Femur (tissue), 1 donor: ENCODE measurements around the gene SCAMP1.

Source experiments
- DNase-seq: peaks from one replicate; pipeline ENCODE4 v3.0.0-alpha.2; 2017

SCAMP1 gene

DNA sequence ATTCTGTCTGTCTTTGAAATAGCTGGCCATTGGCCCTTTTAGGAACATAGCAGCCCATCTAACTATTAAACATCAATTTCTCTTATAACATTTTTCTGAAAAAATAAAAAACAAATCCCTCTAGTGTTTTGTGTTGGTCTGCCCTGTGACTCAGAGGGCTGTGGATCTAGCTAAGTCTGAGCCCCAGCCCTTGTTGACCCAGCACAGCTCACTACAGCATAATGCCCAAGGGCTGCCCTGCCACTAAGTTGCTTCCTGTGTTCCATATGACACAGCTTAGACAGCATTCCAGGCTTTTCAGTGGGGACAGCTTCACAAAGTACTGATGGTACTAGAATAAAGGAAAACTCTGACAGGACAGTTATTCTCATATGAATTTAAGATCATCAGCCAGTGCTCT is 136.0 kb downstream of the SCAMP1 start:
- DNase-seq, result no peak

DNA sequence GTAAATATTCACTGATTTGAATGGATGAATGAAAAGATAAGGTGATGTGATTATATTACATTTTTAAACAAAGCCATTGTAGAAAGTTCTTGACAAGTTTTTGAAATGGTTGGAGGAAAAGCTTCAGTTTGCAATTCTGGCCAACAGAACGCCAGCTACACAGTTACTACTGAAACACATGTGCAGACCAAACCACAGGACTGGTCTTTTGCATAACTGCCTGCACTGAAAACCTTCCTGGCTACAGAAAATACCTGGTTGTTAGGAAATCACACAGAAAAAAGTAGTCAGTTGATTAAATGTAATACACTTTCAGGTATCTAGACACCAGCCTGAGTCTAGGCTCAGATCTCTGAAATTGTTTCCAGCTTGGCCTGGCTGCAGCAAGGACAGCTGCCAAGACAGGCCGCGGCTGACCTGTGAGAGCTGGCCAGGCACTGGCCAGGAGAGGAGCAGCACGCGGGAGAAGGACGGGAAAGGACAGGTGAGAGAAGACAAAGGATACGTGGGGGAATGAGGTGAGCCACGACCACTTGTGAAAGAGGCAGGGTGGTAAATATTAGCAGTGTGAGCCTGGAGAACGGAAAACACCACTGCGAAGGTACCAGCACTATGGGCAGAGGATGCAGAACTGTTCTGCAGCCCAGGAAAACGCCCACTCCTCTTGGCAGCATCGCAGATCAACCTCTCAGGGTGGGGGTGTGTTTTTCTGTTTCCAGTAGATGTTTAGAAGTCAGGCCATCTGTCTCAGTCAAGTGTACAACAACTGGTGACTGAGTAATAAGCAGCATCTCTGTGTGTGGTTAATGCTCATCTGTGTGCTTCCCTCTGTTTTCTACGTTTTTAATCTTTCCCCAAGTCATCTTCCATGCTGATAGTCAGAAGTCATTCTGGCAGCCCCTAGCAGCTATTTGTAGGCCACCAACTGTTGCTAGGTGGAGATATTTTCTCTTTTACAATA is 137.4 kb downstream of the SCAMP1 start:
- DNase-seq, result no peak

DNA sequence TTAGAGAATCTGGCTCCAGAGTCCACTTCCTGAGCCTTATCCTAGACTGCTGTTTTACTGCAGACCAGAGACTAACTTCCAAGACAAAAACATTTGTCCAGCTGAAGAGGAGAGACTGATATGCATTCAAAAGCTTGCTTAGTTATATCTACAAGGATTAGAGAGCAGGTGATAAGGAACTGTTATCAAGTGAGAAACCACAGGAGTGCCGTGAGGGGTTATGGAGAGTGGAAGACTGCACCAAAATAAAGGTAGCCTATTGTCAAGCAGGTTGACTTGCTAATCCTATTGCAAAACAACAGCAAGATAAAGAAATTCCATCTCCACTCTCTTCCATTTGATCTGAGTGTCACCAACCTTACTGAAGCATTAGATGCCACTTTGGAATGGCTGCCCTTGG is 139.1 kb downstream of the SCAMP1 start:
- no peak for DNase-seq

DNA sequence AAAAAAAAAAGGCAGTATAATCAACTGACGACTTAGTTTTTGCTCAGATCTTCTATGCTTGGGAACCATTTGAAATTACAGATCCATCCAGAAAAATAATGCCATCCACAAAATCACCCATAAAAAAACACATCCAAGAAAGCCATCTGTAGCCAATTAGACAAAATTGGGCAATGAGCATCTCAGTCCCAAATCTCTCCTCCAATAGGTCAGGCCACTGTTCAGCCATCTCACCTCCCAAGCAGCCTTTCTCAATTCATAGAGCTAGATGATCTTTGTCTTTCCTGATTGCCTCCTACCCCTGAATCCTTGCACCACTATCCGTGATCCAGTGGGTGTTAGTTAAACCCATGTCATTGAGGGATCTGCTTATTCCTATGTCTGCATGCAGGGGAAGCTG is 139.6 kb downstream of the SCAMP1 start:
- DNase-seq, result no peak

DNA sequence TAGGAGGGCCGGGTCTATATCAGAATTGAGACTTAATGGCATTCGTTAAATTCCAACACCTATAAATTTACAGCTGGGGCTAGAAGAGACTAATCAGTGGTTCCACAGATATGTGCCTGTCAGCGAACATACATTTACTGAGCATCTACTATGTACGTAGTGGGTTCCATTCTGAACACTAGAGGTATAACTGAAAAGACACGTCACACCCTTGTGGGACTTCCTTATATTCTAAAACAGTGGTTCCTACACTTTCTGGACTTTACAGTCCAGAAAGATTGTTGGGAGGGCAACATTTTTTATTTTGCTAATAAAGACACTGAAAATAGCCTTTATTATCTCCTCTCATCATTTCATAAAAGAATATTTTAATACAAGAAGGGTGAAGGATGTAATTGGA is 140.5 kb downstream of the SCAMP1 start:
- DNase-seq, result no peak

DNA sequence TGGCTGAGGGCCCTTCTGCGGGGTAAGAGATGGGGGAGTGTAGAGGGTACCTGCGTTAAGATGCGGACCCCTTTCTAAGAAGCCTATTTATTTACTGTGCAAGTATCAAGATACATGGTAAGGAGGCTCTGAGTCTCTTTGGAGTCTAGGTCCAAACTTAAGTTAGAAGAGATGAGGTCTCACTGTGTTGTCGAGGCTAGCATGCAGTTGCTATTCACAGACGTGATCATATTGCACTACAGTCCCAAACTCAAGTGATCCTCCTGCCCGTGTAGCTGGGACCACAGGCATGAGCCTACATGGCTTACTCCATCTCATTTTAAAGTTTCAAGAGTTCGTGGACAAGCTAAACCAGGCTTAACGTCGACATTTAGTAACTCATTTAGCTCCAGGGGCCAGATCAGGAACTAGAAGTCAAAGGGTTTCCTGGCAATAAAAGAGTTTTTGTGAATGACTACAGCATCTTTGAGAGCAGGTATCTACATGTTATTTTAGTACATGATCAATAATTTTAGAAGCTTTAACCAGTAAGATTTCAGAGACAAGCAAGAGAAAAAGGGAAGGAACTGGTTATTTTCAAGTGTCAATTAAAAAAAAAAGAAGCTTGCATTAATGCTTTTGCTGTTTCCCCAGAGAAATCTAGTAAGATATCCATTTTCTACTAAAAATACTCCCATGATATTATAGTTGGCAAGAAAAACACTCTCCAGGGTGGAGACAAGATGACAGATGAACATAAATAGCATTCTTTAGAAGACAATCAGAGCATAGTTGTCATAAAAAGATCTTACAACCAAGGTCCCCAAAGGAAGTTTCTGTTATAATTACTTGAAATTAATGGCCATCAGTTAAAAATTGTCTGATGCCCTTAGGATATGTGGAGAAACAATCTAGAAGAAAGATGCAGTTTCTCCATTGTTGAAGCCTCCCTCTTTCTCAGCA is 141.3 kb downstream of the SCAMP1 start:
- DNase-seq, result no peak

DNA sequence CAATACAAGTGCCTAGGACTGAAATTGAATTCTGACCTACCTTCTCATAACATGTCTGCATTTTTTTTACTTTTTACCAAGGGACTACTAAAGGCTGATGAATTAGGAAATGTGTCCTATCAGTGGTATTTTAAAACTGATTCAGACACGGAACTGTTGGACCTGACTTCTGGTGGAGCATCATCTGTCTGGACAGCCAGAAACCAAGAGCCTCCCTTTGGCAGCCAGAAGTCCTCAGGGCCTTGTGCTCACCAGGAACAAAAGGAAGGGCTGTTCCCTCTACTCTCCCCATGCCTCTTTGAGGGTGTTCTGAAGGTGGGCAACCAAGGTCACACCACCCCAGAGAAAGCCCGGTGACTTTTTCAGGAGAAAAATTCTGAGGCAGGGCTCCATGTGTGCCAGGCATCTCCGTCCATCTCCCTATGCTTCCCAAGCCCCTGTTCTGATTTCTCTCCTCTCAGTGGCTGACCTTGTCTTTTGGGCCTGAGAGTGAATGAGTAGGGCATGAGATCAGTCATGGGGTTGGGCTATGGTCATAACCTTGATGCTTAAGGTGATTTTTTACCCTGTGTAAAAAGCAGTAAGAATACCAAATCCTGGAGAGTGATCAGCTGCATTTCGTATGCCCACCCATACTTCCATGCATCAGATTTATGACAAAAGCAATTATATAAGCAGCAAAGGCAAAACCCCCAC is 143.7 kb downstream of the SCAMP1 start:
- no peak for DNase-seq

DNA sequence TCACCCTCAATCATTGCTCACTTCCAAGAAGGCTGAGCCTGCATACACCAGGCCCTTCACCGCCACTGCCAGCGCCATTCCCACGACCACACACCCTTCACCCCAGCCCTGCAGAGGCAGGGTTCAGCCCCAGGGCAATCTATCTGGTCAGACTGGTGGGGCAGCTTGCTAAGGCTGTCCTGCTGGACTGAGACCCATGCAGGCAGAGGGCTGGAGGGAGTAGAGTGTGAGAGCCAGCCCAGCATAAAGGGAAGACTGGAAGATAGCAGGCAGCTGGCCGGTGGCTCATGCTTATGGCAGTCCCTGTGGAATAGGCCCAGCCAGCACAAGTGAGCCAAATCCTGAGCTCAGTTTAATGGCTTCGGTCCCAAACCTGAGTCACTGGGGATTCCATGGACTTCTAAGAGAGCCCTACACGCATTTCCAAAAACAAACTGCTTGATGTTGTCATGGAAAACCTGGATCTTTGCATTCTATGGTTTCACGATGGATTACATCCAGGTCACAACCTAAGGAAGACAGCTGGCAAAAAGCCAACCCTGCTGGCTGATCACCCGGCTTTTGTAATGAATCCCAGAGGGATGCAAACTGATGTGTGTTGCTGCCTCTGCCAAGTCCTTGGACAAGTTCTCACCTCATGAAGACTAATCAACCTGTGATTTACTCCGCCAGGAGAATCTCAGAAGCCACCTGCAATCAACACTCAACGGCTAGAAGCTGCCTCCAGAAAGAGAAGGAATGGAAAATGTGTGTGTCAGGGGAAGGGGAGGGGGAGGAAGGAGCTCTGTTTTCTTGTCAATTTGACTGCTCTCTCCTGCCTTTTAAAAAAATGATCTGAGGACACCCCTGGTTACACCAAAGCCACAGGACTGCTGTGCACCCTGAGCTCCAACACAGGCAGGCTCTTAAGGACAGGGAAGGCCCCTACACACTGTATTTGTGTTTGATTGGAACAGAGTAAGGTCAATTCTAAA is 144.6 kb downstream of the SCAMP1 start:
- peak; percentile 92 for DNase-seq

DNA sequence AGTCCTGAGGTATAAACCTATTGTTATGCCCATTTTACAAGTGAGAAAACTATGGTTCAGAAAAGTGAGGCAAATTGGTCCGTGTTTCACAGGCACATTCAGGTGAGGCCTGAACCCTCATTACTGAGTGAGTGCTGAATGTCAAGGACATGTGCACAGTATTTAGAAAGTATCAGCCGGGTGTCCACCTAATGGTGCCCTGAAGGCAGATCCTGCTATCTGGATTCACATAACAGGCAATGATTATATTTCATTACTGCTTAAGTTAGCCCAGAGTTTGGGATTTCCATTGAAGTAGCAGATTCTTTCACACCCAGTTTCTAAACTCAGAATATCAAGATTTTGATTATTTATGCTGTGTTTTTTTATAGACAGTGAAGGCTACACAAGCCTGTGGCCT is 145.4 kb downstream of the SCAMP1 start:
- DNase-seq, result no peak

DNA sequence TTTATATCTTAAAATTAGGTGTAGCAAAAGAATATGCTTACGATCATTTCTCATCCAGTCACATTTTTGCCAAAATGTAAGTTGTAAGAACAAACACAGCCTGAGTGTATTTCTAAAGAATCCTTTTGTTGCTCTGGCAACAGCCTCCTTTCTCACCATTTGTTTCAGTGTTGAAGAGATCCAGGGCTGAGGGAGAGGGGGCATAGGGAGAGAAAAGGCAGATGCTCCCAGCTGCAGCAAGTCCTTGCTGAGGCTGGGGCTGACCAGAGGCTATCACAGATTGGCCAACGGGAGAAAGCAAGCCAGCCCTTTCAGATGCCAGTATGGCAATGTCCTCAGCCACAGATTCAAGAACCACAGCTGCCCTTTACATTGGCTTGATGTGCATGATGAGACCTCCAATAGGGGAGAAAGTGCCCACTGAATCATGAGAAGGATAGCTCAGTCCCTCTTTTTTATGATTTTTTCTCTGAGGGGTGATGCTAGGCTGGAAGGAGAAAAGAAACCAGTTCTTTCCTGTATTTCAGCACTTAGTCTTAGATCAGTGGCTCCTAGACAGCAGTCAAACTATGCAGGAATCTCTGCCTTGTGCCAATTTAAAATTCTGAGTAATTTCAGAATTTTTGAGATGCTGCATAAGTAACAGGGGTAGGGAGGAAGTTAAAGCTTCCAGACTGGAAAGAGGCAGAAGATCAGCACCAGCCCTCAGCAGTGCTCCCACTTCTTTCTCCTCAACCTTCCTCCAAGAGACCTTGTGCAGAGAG is 146.0 kb downstream of the SCAMP1 start:
- no peak for DNase-seq

DNA sequence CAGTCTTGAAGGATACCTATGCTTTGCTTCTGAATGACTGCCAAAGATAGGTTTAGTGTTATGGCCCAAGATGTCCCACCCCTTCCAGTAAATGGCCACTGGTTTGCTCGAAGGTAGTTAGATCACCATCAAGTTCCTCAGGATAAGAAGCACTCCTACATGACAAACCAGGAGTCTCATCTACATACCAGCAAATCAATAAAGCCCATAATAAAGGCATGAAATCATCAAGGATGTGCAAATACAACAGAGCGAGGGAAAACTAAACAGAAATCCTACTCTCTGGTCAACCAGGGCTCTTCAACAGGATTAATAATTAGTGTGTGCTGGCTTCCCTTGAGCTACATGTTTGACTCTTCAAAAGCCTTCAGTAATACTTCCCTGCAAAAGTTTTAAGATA is 147.1 kb downstream of the SCAMP1 start:
- DNase-seq, result no peak

DNA sequence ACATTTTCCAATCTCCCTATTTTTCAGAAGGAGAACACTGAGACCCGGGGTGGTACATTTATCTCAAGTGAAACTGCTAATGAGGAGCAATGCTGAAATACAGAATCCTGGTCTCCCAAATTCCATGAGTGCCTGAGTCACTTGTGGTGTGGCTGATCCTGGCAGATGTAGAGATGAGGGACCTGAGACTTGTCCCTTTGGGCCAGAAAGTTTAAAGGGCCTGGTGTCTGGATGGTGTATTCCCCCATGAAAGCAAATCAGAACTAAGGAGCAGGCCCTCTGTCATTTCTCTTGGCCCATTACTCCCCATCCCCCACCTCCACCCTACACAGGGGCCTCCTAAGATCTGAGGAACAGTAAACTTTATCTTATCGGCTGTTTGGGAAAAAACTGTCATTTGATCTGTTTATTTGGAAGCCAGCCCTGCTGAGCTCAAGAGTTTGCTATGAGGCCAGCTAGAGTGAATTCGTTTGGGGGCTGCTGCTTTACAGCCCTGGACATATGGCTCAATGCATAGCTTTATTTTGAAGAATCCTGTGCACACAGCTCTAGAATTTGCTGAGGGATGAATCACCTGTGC is 147.9 kb downstream of the SCAMP1 start:
- DNase-seq, result no peak

DNA sequence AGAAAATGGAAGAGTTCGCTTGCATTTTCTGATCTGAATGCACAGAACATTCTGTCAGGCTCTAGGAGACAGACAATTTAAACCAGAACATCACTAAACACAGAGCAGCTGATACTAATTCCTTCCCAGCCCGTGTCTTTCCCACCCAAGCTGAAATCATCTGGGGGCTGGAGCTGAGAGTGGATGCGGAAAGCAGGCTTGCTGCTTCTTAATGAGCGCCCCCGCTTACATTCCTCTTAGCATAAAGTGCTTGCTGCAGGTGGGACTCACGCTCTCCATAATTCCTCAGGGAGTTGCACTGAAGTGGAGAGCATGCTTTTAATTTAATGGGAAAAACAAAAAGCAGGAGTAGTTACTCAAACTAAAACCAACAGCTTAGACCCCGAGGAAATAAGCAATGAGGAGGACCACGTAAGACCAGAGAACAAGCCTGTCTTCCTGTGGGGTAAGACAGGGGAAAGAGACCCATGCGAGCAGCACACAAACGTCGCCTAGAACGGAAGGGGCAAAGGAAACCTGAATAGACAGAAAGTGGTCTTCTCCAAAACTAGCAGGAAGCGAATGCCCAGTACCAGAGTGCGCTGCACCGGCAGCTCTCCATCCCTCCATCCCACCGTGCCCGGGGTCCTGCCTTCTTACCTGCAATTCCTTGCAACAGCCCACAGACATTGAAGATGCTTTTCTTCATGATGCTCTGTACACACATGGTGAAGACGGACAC is 148.9 kb downstream of the SCAMP1 start:
- peak; percentile 65 for DNase-seq

DNA sequence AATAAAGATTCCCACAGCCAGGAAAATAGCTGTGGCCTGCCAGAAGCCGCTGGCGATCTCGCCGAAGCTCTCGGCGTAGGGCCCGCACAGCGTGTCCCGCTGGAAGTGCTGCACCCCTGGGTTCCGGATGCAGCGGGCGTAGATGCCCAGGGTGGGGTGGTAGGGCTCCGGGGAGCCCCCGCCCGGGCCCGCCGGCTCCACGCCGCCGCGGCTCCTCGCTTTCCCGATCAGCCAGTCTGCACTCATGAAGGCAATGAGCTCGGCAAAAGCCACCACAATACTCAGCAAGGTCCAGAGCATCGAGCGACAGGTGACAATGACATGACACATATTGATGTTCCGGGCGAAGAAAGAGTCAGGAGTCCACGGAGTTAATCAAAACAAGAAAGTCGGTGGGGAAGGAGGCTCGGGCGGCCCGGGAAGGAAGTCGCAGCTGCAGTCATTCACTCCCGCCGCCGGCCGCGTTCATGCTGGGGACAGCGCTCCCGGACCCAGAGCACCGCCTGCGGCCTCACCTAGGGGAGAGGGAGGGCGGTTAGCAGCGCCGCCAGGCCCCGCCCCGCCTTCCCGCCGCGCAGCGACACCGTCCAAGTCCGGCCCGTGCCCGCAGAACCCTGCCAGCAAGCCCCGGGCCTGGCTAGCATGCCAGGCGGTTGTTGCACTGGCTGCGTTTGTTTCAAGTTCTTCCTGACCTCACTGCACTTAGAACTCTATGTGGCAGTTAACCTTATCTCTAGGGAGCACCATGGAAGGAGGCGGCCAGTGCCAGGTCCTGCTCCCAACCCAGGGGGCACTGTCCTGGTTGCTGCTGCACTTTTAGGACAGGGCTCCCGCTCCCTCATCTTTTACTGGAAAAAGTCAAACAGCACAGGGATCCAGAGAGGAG is 149.7 kb downstream of the SCAMP1 start:
- peak; percentile 78 for DNase-seq

DNA sequence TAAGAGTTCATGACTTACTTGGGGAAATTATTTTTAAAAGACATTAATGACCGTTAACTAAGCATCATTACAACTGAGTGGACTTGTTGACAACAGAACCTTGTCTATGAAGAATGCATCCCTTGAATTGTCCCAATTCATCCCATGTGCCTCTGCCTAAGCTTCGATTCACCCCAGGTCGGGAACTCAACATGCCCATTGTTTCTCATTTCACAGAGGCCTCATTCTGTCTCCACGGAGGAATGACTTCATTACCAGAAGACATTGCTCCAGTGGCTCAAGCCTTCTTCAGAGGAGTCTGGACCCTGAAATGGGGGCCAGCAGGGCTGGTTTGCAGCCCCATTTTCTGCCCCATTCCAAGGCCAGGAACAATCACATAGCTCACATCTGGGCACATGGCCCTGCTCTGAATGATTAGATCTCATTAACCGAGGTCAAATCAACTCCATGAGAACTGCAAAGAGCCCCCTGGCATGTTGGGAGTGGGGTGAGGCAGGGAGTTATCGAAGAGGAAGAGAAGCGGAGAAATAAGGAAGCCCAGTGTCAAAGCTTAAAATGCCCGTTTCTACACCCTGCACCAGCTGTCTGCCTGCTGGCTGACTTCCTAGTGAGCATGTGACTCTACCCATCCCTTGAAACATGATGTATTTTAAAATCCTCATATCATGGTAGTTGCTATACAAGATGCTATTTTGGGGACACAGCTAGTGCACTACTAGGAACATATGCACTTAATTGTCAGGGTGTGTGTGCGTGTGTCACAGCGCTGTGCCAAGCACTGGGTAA is 150.9 kb downstream of the SCAMP1 start:
- DNase-seq, result peak; percentile 69

DNA sequence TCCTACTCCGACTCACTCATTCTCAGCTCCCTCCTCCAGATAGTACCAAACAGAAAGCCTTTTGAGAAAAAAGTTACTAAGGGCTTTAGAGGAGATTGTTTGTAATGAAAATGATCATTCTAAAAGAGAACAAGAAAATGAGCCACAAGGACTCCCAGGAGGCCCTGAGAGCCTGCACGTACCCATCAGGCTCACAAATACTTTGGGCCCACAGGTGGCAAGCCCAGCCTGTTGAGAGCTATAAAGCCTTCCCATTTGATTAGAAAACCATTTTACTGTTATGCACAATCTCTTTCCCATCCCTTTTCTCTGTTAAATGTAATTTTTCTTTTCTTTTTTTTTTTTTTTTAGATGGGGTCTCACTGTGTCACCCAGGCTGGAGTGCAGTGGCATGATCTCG is 152.0 kb downstream of the SCAMP1 start:
- DNase-seq, result no peak

DNA sequence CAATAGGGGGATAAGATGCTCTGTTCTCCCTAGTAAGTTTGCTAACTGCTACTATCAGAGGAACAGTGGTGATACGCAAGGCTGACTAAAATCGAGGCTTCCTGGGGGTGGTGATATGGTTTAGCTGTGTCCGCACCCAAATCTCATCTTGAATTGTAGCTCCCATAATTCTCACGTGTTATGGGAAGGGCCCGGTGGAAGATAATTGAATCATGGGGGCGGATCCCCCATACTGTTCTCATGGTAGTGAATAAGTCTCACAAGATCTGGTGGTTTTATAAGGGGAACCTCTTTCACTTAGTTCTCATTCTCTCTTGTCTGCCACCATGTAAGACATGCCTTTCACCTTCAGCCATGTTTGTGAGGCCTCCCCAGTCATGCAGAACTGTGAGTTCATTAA is 153.0 kb downstream of the SCAMP1 start:
- DNase-seq, result no peak
